HG02763 (cell line): Measurements from ENCODE around the gene PATE3.

Source experiments
- ATAC-seq: cut with Tn5 transposase; IDR thresholded peaks from one replicate; pipeline ENCODE4 v1.9.1; 2021; ENCODE audit warnings: mild to moderate bottlenecking, moderate library complexity; ENCODE audit not compliant: unreplicated experiment

PATE3 gene

GRCh38 chr11:125835748-125836147, 47.8 kb downstream of the PATE3 start:
- no peak for ATAC-seq
